Endothelial cell (in vitro differentiated cells): Measurements from ENCODE around the gene ZFHX2. TPM values are rescaled to one million over a fixed set of nuclear protein-coding genes. Genes with fewer than 3 reads are reported as not detected.

ENCODE experiments used
- DNase-seq: peaks from one replicate; pipeline ENCODE4 v3.0.0; 2021; ENCODE audit warnings: low spot score
- H3K27ac Mint-ChIP-seq: one replicate; pipeline ENCODE4 v1.8.0; 2021; ENCODE audit warnings: mixed read lengths, inconsistent platforms; ENCODE audit not compliant: unreplicated experiment
- H3K27me3 Mint-ChIP-seq: one replicate; pipeline ENCODE4 v1.8.0; 2021; ENCODE audit warnings: mild to moderate bottlenecking, moderate library complexity, mixed read lengths, inconsistent platforms; ENCODE audit not compliant: unreplicated experiment
- H3K36me3 Mint-ChIP-seq: one replicate; pipeline ENCODE4 v1.8.0; 2021; ENCODE audit warnings: mild to moderate bottlenecking, low read depth, mixed read lengths, inconsistent platforms; ENCODE audit not compliant: unreplicated experiment
- H3K4me1 Mint-ChIP-seq: one replicate; pipeline ENCODE4 v1.8.0; 2021; ENCODE audit warnings: mild to moderate bottlenecking, mixed read lengths, inconsistent platforms; ENCODE audit not compliant: unreplicated experiment
- H3K4me3 Mint-ChIP-seq: one replicate; pipeline ENCODE4 v1.8.0; 2021; ENCODE audit warnings: mild to moderate bottlenecking, mixed read lengths, inconsistent platforms; ENCODE audit not compliant: unreplicated experiment
- H3K9me3 Mint-ChIP-seq: one replicate; pipeline ENCODE4 v1.8.0; 2021; ENCODE audit warnings: mixed read lengths, inconsistent platforms; ENCODE audit not compliant: unreplicated experiment
- CTCF ChIP-seq: fragments of 200-600 bp; sonication (generic); IDR thresholded peaks from one replicate; pipeline ENCODE4 v1.5.0; 2021; ENCODE audit warnings: antibody characterized with exemption; ENCODE audit not compliant: unreplicated experiment
- total RNA-seq: library from RNA; stranded (reverse); fragmentation: NEBNext Ultra II Directional; extraction: Animal tissue kit (Norgen Biotek cat#: 25700); gene quantifications from one replicate; pipeline ENCODE4 v1.2.1, GENCODE V29; 2021; ENCODE audit not compliant: unreplicated experiment

The ZFHX2 gene
- total RNA-seq, 1 donor from 2014 or later, result 12.7 TPM

DNA sequence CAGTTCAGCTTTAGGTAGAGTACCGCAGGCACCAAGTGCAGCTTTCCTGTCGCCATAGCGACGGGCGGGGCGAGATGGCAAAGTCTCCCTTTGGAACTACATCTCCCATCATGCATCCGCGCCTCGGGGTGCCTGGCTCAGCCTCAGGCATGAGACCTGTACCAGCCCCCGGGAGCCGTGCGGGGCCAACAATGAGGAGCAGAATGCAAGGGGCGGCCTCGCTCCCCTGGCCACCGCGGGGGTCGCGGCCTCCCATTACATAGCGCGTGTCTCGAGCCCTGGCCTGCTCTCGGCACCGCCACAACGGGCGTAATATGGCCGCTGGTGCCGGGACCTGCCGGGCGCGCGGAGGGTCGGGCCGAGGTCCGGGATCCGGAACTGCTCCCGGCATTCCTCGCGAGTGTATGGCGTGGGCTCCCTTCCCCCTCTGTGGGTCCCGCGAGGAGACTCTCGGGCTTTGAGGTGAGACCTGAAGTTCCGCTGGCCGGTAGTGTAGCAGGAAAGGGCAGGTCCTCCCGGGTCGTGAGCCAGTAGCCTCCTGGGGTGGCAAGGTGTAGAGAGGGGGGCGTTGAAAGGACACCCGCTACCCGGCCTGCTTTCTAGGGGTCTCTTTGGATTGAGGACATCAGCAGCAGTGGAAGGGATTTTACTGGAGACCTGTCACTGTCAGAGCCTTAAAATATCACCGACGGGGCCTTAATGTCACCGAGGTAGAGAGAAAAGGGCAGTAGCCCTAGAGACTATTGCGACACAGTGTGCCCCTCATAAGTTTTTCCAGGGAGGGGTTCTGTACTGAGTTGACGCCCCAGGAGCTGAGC, 4.5 kb upstream of the ZFHX2 start, which contains the start of gene THTPA:
THTPA (plus strand) TSS at position 390 of the 818 bp plus-strand sequence. CDS start 487 bp downstream, outside the sequence.
- TF ChIP-seq CTCF, result no peak
- H3K36me3 Mint-ChIP-seq, result peaks cover 22% of the 10 kb centered on the region
- H3K4me3 Mint-ChIP-seq, result peak within 1 kb of the TSS; percentile 92
- H3K4me1 Mint-ChIP-seq, result peaks cover 19% of the 10 kb centered on the region
- peak within 1 kb of the TSS; percentile 86 for H3K27ac Mint-ChIP-seq
- H3K9me3 Mint-ChIP-seq, result no peaks in the 10 kb centered on the region
- H3K27me3 Mint-ChIP-seq, result peaks cover 6% of the 10 kb centered on the region
- peak; percentile 89 for DNase-seq

DNA sequence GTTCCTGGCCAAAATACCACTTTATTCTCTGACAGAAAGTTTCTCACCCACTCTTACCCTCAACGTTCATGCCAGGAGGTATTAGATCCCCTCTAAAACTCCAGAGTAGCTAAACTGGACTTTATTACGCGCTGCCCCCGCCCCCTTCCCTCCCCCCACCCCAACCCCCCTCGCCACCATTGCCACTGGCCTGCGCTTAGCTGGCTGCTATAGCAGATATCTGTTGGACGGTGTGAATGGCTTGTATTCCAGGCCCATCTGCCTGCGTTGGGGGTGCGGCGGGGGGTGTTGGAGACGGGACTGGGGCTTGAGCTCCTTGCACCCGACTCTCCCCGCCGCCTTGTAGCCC, 3.9 kb upstream of the ZFHX2 start:
- Mint-ChIP-seq H3K36me3 (peaks cover 17% of the 10 kb centered on the region), H3K9me3 (no peaks in the 10 kb centered on the region), H3K4me3 (peak overlapping the region; percentile 92), H3K4me1 (peaks cover 19% of the 10 kb centered on the region), H3K27me3 (peaks cover 3% of the 10 kb centered on the region), H3K27ac (peak overlapping the region; percentile 77)
- no peak for TF ChIP-seq CTCF
- DNase-seq, result no peak

DNA sequence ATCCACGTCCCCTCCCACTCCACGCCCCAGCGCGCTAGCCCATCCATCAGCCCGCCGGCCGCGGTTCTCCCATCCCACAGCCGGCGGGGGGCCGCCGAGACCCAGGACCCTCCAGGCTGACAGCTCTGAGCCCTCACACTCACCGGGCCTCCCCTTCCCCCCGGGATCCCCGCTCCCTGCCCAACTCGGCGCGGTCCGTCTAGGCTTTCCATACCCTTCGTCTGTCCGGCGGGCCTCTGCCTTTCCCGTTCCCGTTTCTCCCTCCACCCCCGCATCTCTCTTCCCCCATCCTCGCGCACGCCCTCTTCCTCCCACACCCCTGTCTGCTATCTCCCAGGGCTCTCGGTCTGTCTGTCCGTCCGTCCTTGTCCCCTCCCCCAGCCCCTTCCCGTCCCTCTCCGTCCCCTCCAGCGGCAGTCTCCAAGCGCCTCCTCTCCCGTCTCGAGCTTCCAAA, 726 bp downstream of the ZFHX2 start:
- peak; percentile 49 for DNase-seq
- Mint-ChIP-seq H3K36me3 (no peaks in the 10 kb centered on the region), H3K4me1 (peaks cover 3% of the 10 kb centered on the region)

DNA sequence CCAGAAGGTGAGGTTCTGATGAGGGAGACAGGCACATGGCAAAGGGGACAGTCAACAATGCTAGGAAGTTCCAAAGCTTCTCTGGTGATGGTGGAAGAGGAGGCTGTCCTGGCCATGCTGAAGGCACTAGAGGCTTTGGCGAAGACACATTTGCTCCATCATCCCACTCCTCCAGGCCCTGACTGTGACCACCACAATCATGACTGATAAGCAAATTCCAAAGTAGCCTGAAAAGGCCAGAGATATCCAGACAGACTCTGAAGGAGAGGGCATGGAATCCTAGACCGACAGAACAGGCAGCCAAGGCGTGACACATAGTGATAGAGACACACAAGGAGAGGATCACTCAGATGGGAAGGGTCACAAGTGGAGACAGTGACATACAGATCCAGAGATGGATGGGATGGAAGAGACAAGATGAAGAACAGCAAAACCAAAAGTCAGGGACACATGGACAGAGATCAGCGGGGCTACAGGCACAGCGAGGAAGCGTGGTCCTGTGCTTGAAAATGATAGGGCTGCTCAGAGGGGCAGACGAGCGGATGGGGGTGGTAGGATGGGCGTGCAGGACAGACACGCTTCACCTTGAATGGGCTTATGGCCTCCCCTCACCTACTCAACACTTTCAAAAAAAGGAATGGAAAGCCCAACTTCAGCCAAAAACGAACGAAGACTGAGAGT, 1.3 kb downstream of the ZFHX2 start:
- H3K36me3 Mint-ChIP-seq, result no peaks in the 10 kb centered on the region
- peaks cover 8% of the 10 kb centered on the region for H3K4me1 Mint-ChIP-seq
- no peak overlapping the region for H3K27ac Mint-ChIP-seq
- H3K4me3 Mint-ChIP-seq, result no peak overlapping the region
- no peaks in the 10 kb centered on the region for H3K27me3 Mint-ChIP-seq
- H3K9me3 Mint-ChIP-seq, result no peaks in the 10 kb centered on the region
- TF ChIP-seq CTCF, result no peak
- no peak for DNase-seq

More for the DNA sequence above, 726 bp downstream of the ZFHX2 start:
- no peak overlapping the region for H3K4me3 Mint-ChIP-seq
- no peaks in the 10 kb centered on the region for H3K27me3 Mint-ChIP-seq
- H3K27ac Mint-ChIP-seq, result no peak overlapping the region
- no peak for TF ChIP-seq CTCF
- H3K9me3 Mint-ChIP-seq, result no peaks in the 10 kb centered on the region
